ENCODE measurements around the gene SPTLC3.

SPTLC3 gene

GRCh38 chr20:12987261-12987660 lies 21.5 kb upstream of the SPTLC3 start:
- DNase-seq, result no peak

GRCh38 chr20:12989586-12990115 lies 19.1 kb upstream of the SPTLC3 start:
- no peak for DNase-seq

- DNase-seq, result no peak
Measured at GRCh38 chr20:12997128-12997655, 11.6 kb upstream of the SPTLC3 start.

GRCh38 chr20:12998046-12998445 lies 10.7 kb upstream of the SPTLC3 start:
- no peak for DNase-seq

- DNase-seq, result no peak
Measured at GRCh38 chr20:12999201-12999600, 9.6 kb upstream of the SPTLC3 start.

- no peak for DNase-seq
Measured at GRCh38 chr20:13002251-13002650, 6.5 kb upstream of the SPTLC3 start.

- no peak for DNase-seq
Measured at GRCh38 chr20:13006825-13007224, 1.9 kb upstream of the SPTLC3 start.

GRCh38 chr20:13007596-13007995 lies 1.2 kb upstream of the SPTLC3 start:
- no peak for DNase-seq

- DNase-seq, result no peak
Measured at GRCh38 chr20:13009682-13010406, 1.1 kb downstream of the SPTLC3 start.

- DNase-seq, result no peak
Measured at GRCh38 chr20:13012886-13013285, 4.1 kb downstream of the SPTLC3 start.

GRCh38 chr20:13013411-13013810 lies 4.6 kb downstream of the SPTLC3 start:
- no peak for DNase-seq

GRCh38 chr20:13017235-13017634 lies 8.5 kb downstream of the SPTLC3 start:
- DNase-seq, result no peak

- no peak for DNase-seq
Measured at GRCh38 chr20:13017883-13018535, 9.2 kb downstream of the SPTLC3 start.

- DNase-seq, result no peak
Measured at GRCh38 chr20:13021205-13021970, 12.6 kb downstream of the SPTLC3 start.

GRCh38 chr20:13022401-13023155 lies 13.8 kb downstream of the SPTLC3 start:
- DNase-seq, result no peak

- no peak for DNase-seq
Measured at GRCh38 chr20:13024596-13024995, 15.8 kb downstream of the SPTLC3 start.

- DNase-seq, result no peak
Measured at GRCh38 chr20:13025181-13025580, 16.4 kb downstream of the SPTLC3 start.

GRCh38 chr20:13028001-13028400 lies 19.2 kb downstream of the SPTLC3 start:
- DNase-seq, result no peak

- DNase-seq, result no peak
Measured at GRCh38 chr20:13028673-13029072, 19.9 kb downstream of the SPTLC3 start.

- DNase-seq, result no peak
Measured at GRCh38 chr20:13029687-13030375, 21.1 kb downstream of the SPTLC3 start.

GRCh38 chr20:13031751-13032150 lies 23.0 kb downstream of the SPTLC3 start:
- no peak for DNase-seq

GRCh38 chr20:13034115-13034514 lies 25.3 kb downstream of the SPTLC3 start:
- DNase-seq, result no peak

Measured in activated naive CD4-positive, alpha-beta T cell treated with anti-CD3 and anti-CD28 coated beads, Interleukin-2, amount 50 U/mL, for 16 hours (primary cell).